ENCODE measurements around the gene DLX3.

The DLX3 gene

DNA sequence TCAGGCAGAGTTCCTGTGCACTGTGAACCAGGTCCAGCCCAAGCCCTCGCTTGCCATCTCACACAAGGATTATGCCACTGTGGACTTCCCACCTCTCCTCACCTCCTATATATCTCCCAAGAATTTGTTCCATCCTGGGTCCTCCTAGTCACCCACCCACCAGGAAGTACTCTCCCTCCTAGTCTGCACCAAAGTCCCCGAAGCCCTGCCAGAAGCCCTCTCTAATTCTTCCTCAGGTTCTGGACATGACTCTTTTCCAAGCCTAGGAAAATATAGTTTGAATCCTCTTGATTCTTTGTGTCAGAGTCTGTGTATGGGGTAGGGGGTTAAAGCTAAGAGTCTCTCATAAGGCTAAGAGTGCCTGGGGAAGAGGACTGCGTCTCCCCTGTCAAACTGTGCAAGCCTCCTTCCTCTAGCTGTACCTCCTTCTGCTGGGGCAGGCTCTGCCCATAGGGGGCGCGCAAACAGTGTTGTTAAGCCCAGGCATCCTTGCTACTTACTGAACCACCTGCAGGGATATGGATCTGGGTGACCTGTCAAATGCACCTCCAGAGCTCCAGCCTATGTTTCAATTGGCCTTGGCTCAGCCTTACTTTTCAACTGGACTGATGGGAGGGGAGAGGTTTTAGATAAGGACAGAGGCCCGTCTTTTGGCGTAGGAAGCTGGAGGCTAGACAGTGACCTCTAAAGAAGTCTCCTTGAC lies 42.7 kb downstream of the DLX3 start:
- DNase-seq = peak; percentile 75

DNA sequence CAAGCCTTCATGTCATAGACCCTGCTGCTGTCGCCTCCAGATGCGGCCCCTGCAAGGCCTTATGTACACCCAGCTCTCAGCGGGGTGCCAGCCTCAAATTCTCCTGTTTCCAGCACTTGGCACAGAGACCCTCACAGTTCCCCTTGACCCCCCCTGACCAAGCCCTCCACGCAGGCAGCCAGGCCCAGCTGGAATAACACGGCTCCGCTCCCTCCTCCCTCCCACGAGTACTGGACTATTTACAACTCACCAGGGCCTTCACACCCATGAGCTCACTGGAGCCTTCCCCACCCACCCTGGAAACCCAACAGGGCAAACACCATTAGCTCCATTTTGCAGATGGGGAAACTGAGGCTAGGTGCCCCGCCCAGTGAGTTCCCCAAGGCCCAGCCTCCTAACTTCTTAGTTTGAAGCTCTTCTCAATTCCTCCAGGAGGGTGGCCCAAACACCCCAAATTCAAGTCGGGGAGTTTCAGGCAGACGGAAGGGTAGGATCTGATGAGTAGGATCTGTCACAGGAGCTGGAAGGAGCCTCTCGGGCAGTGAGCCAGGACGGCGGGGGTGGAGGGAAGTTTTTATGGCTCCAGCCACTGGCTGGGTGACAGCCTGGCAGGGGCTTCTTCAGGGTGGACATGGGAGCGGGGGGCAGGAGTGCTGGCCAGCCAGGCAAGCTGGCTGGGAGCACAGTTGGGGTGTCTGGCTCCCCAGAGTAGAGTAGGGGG lies 43.5 kb downstream of the DLX3 start:
- no peak for DNase-seq

DNA sequence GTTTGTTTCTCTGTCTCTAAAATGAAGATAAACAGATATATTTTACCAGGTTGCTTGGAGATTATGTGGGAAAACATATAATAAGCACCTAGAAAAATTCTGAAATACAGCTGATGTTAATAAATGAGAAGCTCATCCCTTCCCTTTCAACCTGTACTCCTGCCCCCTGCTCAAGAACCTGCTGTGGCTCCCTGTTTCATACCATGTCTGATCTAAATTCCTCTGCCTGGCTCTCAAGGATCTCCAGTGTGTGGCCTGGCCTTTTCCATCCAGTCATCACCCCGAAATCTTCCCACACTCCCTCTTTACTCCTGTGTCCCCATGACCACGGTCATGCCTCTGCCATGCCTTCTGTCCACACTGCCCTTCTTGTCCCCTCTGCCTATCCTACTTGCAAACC lies 45.4 kb downstream of the DLX3 start:
- DNase-seq = no peak

DNA sequence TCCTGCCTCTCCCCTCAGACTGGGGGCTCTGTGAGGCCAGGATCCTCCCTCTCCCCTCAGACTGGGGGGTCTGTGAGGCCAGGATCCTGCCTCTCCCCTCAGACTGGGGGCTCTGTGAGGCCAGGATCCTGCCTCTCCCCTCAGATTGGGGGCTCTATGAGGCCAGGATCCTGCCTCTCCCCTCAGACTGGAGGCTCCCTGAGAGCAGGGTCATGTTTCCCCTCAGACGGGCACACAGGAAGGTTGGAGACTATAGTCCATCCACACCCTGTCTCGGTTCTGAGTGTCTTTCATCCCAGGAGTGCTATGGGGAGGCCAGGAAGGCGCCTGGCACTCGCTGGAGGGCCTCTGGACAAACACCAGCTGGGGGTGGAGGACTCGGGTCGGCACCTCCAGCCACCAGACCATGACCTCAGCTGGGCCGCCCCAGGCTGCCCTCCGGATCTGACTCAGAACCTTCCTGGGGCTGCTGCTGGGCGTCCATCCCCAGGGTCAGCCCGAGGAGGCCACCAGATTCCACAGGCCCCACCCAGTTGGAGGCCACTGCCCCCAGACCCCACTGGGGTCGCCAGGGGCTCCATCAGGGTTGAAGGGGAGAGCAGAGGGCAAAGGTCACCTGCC lies 48.0 kb downstream of the DLX3 start:
- DNase-seq = no peak

DNA sequence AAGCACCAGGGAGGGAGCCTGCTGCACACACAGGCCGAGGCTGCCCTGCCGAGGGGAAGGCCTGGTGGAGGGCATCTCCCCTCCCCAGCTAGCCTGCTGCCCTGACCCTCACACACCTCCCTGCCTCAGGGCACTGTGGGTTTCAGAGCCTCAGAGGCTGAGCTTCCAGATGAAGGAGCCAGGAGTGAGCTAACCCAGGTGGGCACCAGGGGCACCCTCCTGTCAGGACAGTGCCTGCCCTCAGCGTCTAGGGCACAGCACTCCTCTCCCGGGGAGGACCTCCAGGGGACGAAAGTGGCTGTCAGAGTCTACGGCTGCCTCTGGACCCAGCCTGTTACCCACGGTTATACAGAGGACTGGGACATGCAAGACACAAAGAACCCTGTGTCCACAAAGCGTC lies 48.8 kb downstream of the DLX3 start:
- no peak for DNase-seq

DNA sequence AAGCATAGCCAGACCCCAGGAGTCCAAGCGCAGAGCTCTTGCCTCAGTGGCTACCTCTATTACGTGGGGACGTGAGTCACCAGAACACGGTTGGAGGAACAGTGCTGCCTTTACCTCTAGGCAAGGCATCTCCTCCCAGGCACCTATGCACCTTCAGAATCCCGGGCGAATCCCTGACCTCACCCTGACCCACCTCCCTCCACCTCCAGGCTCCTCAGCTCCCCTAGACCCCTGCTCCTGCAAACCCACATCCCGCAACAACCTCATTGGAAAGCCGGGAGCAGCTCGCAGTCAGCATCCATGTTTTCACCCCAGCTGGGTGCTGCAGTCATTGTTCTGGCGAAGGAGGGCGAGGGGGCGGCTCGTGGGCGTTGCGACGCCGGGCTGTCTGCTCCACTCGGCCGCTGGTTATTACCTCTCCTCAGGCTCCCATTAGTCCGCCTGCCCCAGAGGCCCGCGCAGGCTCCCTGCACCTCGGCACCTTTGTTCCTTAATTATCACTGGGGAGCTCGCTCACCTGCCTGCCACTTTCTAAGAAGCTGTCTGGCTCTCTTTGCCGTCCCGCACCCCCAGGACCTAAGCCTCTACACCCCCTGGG lies 50.7 kb downstream of the DLX3 start:
- DNase-seq = no peak

DNA sequence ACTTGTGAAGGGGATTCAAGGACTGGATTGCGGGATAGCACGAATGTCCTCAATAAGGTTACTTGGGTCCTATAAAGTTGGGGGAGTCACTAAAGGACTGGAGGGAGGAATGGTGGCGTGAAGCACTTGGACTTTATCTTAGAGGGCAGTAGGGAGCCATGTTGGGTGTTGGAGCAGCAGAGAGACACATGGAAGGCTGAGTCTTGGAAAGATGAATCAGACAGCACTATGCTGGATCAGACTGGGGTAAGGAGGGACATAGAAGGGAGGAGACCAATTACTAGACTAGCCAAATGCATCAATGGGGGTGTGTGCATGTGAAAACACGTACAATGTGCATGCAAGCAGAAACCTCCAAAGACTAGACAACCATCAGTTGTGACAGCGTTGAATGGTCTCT lies 52.1 kb downstream of the DLX3 start:
- no peak for DNase-seq

DNA sequence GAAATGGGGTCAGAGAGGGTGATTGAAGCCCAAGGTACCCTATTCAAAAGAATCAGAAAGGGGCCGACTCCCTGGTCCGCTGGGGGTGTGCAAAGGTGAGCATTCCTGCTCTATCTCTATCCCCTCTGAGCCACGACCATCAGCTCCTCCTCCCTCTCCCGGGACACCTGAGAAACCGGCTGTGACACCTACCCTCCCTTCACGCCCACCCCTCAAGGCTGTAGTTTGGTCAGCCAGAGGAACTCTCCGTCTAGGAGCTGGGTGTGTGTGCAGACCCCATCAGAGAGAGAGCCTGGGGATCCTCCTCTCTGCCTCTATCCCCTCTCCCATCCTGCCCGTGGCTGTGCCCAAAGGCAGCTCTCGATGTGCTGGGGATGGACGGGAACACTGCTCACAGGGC lies 53.6 kb downstream of the DLX3 start:
- no peak for DNase-seq
